Nucleus accumbens (tissue), 56 donors: ENCODE results near the gene EEA1.

Experiments
- DNase-seq, 56 donors: peaks; one replicate each; lab custom pipeline; 2025; lab: John Stamatoyannopoulos, UW

The EEA1 gene

GRCh38 chr12:92939116-92939515 is 10.0 kb upstream of the EEA1 start:
- DNase-seq: no peak

- DNase-seq: no peak
These were observed 9.5 kb upstream of the EEA1 start for GRCh38 chr12:92938638-92939037.

GRCh38 chr12:92938018-92938417 is 8.9 kb upstream of the EEA1 start:
- DNase-seq: no peak

GRCh38 chr12:92933606-92934005 is 4.5 kb upstream of the EEA1 start:
- no peak for DNase-seq

GRCh38 chr12:92930421-92930820 is 1.3 kb upstream of the EEA1 start:
- no peak for DNase-seq

- no peak for DNase-seq
These were observed 888 bp upstream of the EEA1 start for GRCh38 chr12:92929983-92930382.

- DNase-seq: peak in 31 of 56 donors; percentile 6 to 82 (median 49)
These were observed 604 bp downstream of the EEA1 start for GRCh38 chr12:92928421-92928961.

- no peak for DNase-seq
These were observed 1.4 kb downstream of the EEA1 start for GRCh38 chr12:92927436-92928281.

- DNase-seq: peak in 21 of 56 donors; percentile 0 to 45 (median 5)
These were observed 2.0 kb downstream of the EEA1 start for GRCh38 chr12:92927055-92927435.

- no peak for DNase-seq
These were observed 2.5 kb downstream of the EEA1 start for GRCh38 chr12:92926549-92926948.

- no peak for DNase-seq
These were observed 7.2 kb downstream of the EEA1 start for GRCh38 chr12:92921877-92922276.

- no peak for DNase-seq
These were observed 13.7 kb downstream of the EEA1 start for GRCh38 chr12:92915365-92915764.

- no peak for DNase-seq
These were observed 14.9 kb downstream of the EEA1 start for GRCh38 chr12:92914170-92914569.

GRCh38 chr12:92912672-92913071 is 16.4 kb downstream of the EEA1 start:
- no peak for DNase-seq

GRCh38 chr12:92912052-92912451 is 17.0 kb downstream of the EEA1 start:
- DNase-seq: peak in 1 of 56 donors; percentile 21

GRCh38 chr12:92911339-92911738 is 17.8 kb downstream of the EEA1 start:
- no peak for DNase-seq

GRCh38 chr12:92908108-92908507 is 21.0 kb downstream of the EEA1 start:
- DNase-seq: no peak

GRCh38 chr12:92905811-92906554 is 23.1 kb downstream of the EEA1 start:
- DNase-seq: no peak

GRCh38 chr12:92905258-92905810 is 23.8 kb downstream of the EEA1 start:
- DNase-seq: no peak

GRCh38 chr12:92900941-92901340 is 28.2 kb downstream of the EEA1 start:
- no peak for DNase-seq

- DNase-seq: peak in 15 of 56 donors; percentile 1 to 62 (median 4)
These were observed 29.6 kb downstream of the EEA1 start for GRCh38 chr12:92899386-92900001.
